22Rv1 (cell line): ENCODE results near the gene CDHR3.

Source experiments
- H3K27ac ChIP-seq: fragments of 450-650 bp; 2 replicates; pipeline ENCODE4 v1.5.1; 2017
- CTCF ChIP-seq: fragments of 450-650 bp; IDR thresholded peaks from 2 replicates; pipeline ENCODE4 v1.5.1; 2017; ENCODE audit warnings: mild to moderate bottlenecking
- ZFX ChIP-seq: fragments of 450-650 bp; IDR thresholded peaks from 2 replicates; pipeline ENCODE4 v1.6.1; 2017; ENCODE audit warnings: antibody characterized with exemption, borderline replicate concordance

The CDHR3 gene

DNA sequence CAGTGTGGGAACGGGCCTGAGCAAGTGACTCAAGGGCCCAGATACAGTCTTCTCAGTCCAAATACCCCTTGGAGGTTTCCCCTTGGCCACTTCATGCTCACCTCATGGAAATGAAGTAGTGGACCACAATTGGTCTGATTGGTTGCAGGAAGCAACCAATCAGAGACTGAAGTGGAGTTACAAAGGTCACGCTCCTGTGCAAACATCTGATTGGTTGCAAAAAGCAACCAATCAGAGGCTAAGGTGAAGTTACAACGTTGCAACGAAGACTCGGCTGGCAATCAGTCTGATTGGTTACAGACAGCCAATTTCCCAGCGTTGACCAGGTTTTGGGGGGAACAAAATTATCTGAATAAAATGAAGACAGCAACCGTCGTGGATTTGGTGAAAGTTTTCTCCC is 72.5 kb downstream of the CDHR3 start:
- H3K27ac ChIP-seq: no peak overlapping the region
- TF ChIP-seq ZFX (no peak), CTCF (no peak)

DNA sequence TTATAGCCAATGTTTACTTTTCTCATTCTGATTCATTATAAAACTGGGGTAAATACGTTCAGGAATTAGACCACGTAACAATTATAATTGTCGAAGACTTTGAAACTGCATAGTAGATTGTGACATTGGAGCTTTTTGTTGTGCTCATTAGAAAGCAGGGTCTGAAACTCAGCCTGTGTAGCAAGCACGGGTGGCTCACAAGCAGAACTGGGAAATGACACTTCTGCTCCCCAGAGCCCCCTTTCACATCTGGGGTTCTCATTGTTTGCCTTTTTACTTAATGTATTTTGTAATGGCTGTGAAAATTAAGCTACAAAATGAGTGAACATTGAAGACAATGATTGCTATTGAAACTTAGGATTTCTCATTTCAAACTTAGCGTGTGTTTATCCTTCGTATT is 72.9 kb downstream of the CDHR3 start:
- H3K27ac ChIP-seq: no peak overlapping the region
- no peak for TF ChIP-seq CTCF
- no peak for TF ChIP-seq ZFX

DNA sequence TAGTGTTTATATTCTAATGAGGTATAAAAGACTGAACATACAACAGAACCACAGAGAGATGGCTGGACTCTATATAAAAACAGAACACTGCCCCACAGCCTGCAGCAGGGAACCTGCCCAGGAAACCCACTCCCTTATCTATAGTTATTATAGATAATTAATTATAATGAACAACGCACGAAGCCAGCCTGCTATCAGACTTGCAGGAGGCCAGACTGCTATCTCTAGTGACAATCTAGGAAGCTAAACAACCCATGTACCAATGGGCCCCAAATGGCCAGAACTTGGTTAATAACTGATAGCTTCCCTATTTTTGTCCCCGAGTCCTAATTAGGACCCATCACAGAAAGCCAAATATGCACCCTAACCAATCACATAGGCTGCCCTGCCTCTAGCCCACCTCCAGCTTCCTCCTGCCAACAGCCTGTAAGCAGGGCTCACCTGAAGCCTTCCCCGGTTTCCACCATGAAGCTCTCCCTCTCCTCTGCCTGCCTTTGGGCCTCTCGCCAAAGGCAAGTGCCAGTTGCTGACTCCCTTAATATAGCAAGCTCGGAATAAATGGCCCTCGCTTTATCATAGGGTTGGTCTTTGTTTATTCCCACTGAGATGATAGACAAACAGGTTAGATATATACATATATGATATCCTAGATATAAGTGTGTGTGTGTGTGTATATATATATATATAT is 74.6 kb downstream of the CDHR3 start:
- H3K27ac ChIP-seq: no peak overlapping the region
- TF ChIP-seq ZFX (no peak), CTCF (no peak)

- H3K27ac ChIP-seq: no peak overlapping the region
- TF ChIP-seq ZFX: no peak
- TF ChIP-seq CTCF: no peak
Observed at GRCh38 chr7:106038289-106038688, 75.2 kb downstream of the CDHR3 start.

- H3K27ac ChIP-seq: no peak overlapping the region
- TF ChIP-seq CTCF: no peak
- TF ChIP-seq ZFX: no peak
Observed at GRCh38 chr7:106038916-106039315, 75.9 kb downstream of the CDHR3 start.

DNA sequence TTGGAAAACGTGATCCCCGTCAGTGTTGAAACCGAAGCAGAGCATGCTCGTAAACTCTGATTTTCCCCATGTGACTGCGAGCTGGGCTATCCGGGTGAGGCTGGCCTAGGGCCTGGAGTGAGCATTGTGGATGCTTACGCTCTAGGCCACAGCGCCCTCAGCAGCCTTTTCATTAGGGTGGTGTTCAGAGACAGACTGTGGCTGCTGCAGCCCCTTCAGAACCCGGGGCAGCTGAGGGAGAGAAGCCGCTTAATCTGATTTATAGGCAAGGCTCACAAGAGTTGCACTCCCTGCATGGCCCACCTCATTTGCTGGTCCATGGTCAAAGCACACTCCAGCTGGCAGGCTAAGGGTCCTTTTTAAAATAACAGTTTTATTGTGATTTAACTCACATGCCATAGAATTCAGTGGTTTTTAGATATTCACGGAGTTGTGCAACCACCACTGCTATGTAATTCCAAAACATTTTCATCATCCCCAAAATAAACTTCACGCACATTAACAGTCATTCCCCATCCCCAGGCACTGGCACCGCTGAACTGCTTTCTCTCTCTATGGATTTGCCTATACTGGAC is 76.5 kb downstream of the CDHR3 start:
- H3K27ac ChIP-seq: no peak overlapping the region
- no peak for TF ChIP-seq CTCF

- H3K27ac ChIP-seq: no peak overlapping the region
- TF ChIP-seq CTCF (peak; percentile 92), ZFX (no peak)
Observed at GRCh38 chr7:106041140-106041717, 78.2 kb downstream of the CDHR3 start.
